AG04450 (cell line): Measurements from ENCODE around the gene GOLPH3. TPM values are rescaled to one million over a fixed set of nuclear protein-coding genes. Genes with fewer than 3 reads are reported as not detected.

Experiments used
- CTCF ChIA-PET: fragments of 300-600, 350-600 bp; formaldehyde crosslinking; extraction: SDS; loops from one replicate; lab custom pipeline; 2022; ENCODE audit warnings: antibody characterized with exemption, inconsistent platforms; lab: Charles Lee
- POLR2A ChIA-PET: fragments of 350-600 bp; formaldehyde crosslinking; extraction: SDS; loops from one replicate; lab custom pipeline; 2021; ENCODE audit warnings: antibody characterized with exemption, inconsistent platforms; lab: Yijun Ruan, JAX
- DNase-seq: peaks from one replicate; pipeline ENCODE4 v3.0.0-alpha.2; 2011; ENCODE audit warnings: low read depth, low spot score
- H3K27ac ChIP-seq: one replicate; pipeline ENCODE4 v1.5.1; 2012; ENCODE audit warnings: low read depth, low read length, control low read depth
- H3K27me3 ChIP-seq: one replicate; pipeline ENCODE4 v1.6.0; 2012; ENCODE audit warnings: low read length; ENCODE audit not compliant: control insufficient read depth, insufficient read depth
- H3K4me3 ChIP-seq: 2 replicates; pipeline ENCODE4 v1.5.1; 2011; ENCODE audit warnings: mild to moderate bottlenecking, low read depth, low read length, control low read depth
- H3K9me3 ChIP-seq: 2 replicates; pipeline ENCODE4 v1.5.1; 2012; ENCODE audit warnings: low read length; ENCODE audit not compliant: control insufficient read depth, insufficient read depth
- polyA plus RNA-seq: library from polyadenylated mRNA; depleted of rRNA; stranded (reverse); fragments of >200 nt; gene quantifications from 2 replicates; pipeline ENCODE4 v1.2.3, GENCODE V29; 2011
- TF ChIP-seq, protein P1 (sequence below): IDR thresholded peaks from 2 replicates; pipeline ENCODE4 v1.5.1; 2011; ENCODE audit warnings: low read depth, low read length, control low read depth, inconsistent platforms

The GOLPH3 gene
- polyA plus RNA-seq, 1 experiment = 80.1 TPM

DNA sequence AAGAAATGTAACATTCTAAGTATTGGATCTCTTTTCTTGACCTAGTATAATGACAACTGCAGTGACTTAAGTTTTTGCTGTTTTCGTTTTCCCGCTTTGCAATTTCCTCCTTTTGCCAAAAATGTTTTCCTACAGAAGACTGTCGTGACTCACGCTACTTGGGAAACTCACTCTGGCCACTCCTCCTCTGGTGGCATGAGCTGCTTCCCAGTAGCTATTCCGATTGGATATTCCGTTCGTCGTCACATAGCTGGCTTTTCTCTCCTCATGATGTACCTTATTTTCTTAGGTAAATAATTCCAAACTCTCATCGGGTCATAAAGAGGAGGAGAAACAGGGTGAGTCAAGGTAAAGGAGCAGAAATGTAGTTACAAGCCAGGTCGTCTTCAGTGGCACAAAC is 64.9 kb downstream of the GOLPH3 start:
- Histone ChIP-seq H3K4me3 (no peak overlapping the region), H3K9me3 (no peaks in the 10 kb centered on the region), H3K27me3 (no peaks in the 10 kb centered on the region), H3K27ac (no peak overlapping the region)
- POLR2A ChIA-PET = interaction anchor here (0.5 kb wide), 1 partner anchor 282 kb away, joined by 3 read pairs; no protein-coding TSS in a partner anchor
- CTCF ChIA-PET = interaction anchor here (1.0 kb wide), 1 partner anchor 220 kb away, joined by 3 read pairs; no protein-coding TSS in a partner anchor
- DNase-seq = no peak
- TF ChIP-seq, protein P1, sequence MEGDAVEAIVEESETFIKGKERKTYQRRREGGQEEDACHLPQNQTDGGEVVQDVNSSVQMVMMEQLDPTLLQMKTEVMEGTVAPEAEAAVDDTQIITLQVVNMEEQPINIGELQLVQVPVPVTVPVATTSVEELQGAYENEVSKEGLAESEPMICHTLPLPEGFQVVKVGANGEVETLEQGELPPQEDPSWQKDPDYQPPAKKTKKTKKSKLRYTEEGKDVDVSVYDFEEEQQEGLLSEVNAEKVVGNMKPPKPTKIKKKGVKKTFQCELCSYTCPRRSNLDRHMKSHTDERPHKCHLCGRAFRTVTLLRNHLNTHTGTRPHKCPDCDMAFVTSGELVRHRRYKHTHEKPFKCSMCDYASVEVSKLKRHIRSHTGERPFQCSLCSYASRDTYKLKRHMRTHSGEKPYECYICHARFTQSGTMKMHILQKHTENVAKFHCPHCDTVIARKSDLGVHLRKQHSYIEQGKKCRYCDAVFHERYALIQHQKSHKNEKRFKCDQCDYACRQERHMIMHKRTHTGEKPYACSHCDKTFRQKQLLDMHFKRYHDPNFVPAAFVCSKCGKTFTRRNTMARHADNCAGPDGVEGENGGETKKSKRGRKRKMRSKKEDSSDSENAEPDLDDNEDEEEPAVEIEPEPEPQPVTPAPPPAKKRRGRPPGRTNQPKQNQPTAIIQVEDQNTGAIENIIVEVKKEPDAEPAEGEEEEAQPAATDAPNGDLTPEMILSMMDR = no peak

DNA sequence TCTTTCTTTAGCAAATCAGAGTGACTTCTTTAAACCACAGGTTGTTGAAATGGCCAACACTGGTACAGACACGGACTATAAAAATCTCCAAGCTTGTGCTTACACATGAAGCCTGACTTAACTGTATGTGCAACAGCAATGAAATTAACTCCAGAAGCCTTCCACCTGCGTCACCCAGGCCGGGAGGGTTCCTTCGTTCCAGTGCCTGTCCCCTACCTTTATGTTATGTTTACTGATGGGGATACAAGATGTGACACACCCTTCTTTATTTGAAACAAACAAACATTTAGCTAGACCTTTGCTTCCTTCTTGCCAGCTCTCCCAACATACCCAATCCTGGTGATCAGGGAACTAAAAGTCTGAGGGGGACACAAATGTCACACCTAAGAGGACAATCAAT is 66.0 kb downstream of the GOLPH3 start:
- no peaks in the 10 kb centered on the region for H3K27me3 ChIP-seq
- H3K27ac ChIP-seq = no peak overlapping the region
- ChIA-PET CTCF (no interaction called here), POLR2A (no interaction called here)
- DNase-seq = no peak
- H3K9me3 ChIP-seq = no peaks in the 10 kb centered on the region
- TF ChIP-seq, protein P1 = no peak
- no peak overlapping the region for H3K4me3 ChIP-seq

DNA sequence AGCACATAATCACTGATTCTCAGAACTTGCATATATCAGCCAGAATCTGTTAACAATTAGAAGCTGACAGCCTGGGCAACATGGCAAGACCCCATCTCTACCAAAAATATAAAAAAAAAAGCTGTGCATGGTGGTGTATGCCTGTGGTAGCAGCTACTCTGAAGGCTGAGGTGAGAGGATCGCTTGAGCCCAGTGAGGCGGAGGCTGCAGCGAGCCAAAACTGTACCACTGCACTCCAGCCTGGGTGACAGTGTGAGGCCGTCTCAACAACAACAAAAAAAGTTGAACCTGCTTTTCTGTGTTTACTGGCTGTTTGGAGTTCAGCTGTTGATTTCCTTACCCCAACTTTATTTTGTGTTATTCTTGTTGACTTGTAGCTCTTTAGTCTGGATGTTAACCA is 66.8 kb downstream of the GOLPH3 start:
- POLR2A ChIA-PET = no interaction called here
- no peak overlapping the region for H3K27ac ChIP-seq

DNA sequence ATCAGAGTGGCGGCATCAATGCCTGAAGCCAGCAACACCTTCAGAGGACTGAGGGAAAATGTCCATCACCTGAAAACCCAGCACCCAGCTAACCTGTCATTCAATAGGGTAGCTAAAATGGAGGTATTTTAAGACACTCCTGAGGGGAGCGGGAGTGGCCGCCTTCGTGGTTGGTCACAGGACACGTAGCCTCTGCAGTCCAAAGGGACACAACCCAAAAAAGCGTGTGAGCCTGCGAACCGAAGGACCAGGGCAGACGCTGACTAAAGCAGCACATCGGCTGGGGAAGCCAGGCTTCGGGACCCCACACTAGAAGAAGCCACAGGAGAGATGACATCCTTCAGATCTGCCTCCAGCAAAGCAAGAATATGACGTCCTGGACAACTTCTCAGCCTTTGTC is 70.6 kb downstream of the GOLPH3 start:
- TF ChIP-seq, protein P1 = no peak
- CTCF ChIA-PET = no interaction called here
- H3K9me3 ChIP-seq = no peaks in the 10 kb centered on the region
- POLR2A ChIA-PET = no interaction called here
- no peak overlapping the region for H3K4me3 ChIP-seq
- H3K27me3 ChIP-seq = no peaks in the 10 kb centered on the region
- DNase-seq = no peak
- H3K27ac ChIP-seq = no peak overlapping the region

More for the DNA sequence above, 66.8 kb downstream of the GOLPH3 start:
- H3K9me3 ChIP-seq = no peaks in the 10 kb centered on the region
- CTCF ChIA-PET = interaction anchor here (0.6 to 1.4 kb wide), 3 partner anchors 14 to 270 kb away, joined by 3 to 6 read pairs (median 5); no protein-coding TSS in a partner anchor
- DNase-seq = no peak
- H3K4me3 ChIP-seq = no peak overlapping the region
- TF ChIP-seq, protein P1 = no peak
- no peaks in the 10 kb centered on the region for H3K27me3 ChIP-seq

DNA sequence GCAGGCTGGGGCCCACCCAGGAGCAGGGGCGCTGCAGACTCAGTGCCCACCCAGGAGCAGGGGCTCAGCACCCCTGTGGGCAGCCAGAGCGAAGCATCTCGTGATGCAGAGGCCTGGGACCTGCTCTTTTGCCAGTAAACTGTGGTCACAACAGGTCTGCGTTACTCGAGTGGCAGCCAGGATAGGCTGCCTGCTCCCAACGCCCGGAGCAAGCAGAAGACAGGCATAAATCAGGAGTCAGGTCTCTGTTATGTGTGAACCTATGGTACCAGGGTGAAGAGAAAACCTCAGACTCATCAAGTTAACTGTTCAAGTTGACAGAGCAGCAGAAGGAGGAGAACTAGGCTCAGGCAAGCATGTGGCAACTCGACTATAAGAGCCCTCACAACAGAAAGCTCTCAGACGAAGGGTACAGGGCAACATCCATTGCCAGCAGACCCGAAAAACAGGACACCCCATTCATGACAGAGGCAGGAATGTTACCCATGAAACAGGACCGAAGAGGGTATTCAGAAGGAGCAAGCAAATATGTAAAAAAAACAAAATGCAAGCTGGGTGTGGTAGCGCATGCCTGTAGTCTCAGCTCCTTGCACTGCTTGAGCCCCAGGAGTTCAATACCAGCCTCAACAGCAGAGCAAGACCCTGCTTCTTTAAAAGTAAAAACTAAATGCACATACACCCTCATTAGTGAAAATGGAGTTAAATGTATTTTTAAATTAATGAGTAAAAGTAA is 71.7 kb downstream of the GOLPH3 start:
- CTCF ChIA-PET = no interaction called here

More for the DNA sequence above, 71.7 kb downstream of the GOLPH3 start:
- H3K27me3 ChIP-seq = no peaks in the 10 kb centered on the region
- H3K9me3 ChIP-seq = no peaks in the 10 kb centered on the region
- POLR2A ChIA-PET = no interaction called here
- DNase-seq = no peak
- H3K4me3 ChIP-seq = no peak overlapping the region
- H3K27ac ChIP-seq = no peak overlapping the region
- TF ChIP-seq, protein P1 = no peak
